HT1080 (cell line): ENCODE measurements around the gene DDAH1. TPM values are rescaled to one million over a fixed set of nuclear protein-coding genes. Genes with fewer than 3 reads are reported as not detected.

ENCODE experiments used
- DNase-seq: peaks from one replicate; pipeline ENCODE4 v3.0.0-alpha.2; 2015; ENCODE audit warnings: low read depth
- total RNA-seq: library from RNA; depleted of rRNA; stranded (reverse); fragments of >200 nt; shearing (Covaris generic); gene quantifications from 2 replicates; pipeline ENCODE4 v1.2.3, GENCODE V29; 2014

DDAH1 gene
- total RNA-seq, 1 experiment from 2014 or later: 94.2 TPM

GRCh38 chr1:85307987-85308832 is 156.7 kb downstream of the DDAH1 start:
- DNase-seq: peak; percentile 86

- DNase-seq: no peak
Observed at GRCh38 chr1:85306236-85306635, 158.7 kb downstream of the DDAH1 start.

GRCh38 chr1:85303440-85304162 is 161.4 kb downstream of the DDAH1 start:
- peak; percentile 48 for DNase-seq

GRCh38 chr1:85300140-85300539 is 164.8 kb downstream of the DDAH1 start:
- no peak for DNase-seq

GRCh38 chr1:85297855-85298629 is 166.9 kb downstream of the DDAH1 start:
- DNase-seq: peak; percentile 98

GRCh38 chr1:85297538-85297854 is 167.5 kb downstream of the DDAH1 start:
- DNase-seq: no peak

GRCh38 chr1:85296980-85297379 is 168.0 kb downstream of the DDAH1 start:
- DNase-seq: peak; percentile 5

- DNase-seq: no peak
Observed at GRCh38 chr1:85295654-85296053, 169.3 kb downstream of the DDAH1 start.

- peak; percentile 91 for DNase-seq
Observed at GRCh38 chr1:85295006-85295431, 169.9 kb downstream of the DDAH1 start.

- peak; percentile 12 for DNase-seq
Observed at GRCh38 chr1:85290826-85291225, 174.1 kb downstream of the DDAH1 start.

- DNase-seq: no peak
Observed at GRCh38 chr1:85289848-85290335, 175.1 kb downstream of the DDAH1 start.

GRCh38 chr1:85289207-85289847 is 175.6 kb downstream of the DDAH1 start:
- DNase-seq: peak; percentile 97

GRCh38 chr1:85284202-85284601 is 180.8 kb downstream of the DDAH1 start:
- no peak for DNase-seq

- no peak for DNase-seq
Observed at GRCh38 chr1:85283475-85284199, 181.3 kb downstream of the DDAH1 start.

GRCh38 chr1:85282424-85282823 is 182.5 kb downstream of the DDAH1 start:
- DNase-seq: no peak

GRCh38 chr1:85280636-85281035 is 184.3 kb downstream of the DDAH1 start:
- DNase-seq: no peak

- no peak for DNase-seq
Observed at GRCh38 chr1:85279458-85280080, 185.4 kb downstream of the DDAH1 start.

GRCh38 chr1:85278853-85279314 is 186.1 kb downstream of the DDAH1 start:
- DNase-seq: peak; percentile 97

GRCh38 chr1:85277802-85278201 is 187.2 kb downstream of the DDAH1 start:
- no peak for DNase-seq
